PC-9 (cell line): Measurements from ENCODE around the gene CROCC2. TPM values are rescaled to one million over a fixed set of nuclear protein-coding genes. Genes with fewer than 3 reads are reported as not detected.

ENCODE experiments used
- BruUV-seq: library from RNA; stranded (reverse); fragments of 400-500 nt; replicated peaks from 2 replicates; lab custom pipeline; 2021; lab: Mats Ljungman, UMichigan
- CTCF ChIA-PET: fragments of 300-600 bp; sonication (Branson Sonifier 250); formaldehyde crosslinking; loops from one replicate; lab custom pipeline; 2022; ENCODE audit warnings: antibody characterized with exemption; lab: Charles Lee
- POLR2A ChIA-PET: fragments of 300-600 bp; sonication (Branson Sonifier 250); formaldehyde crosslinking; loops from one replicate; lab custom pipeline; 2022; ENCODE audit warnings: antibody characterized with exemption; ENCODE audit not compliant: unreplicated experiment; lab: Charles Lee
- DNase-seq, 2 experiments: peaks; one replicate each; pipeline versions ENCODE4 v3.0.0 to v3.0.0-alpha.2; 2015 to 2022; ENCODE audit warnings: mixed read lengths in 1 of 2
- H2AFZ ChIP-seq: fragments of 200-600 bp; sonication (generic); 2 replicates; pipeline ENCODE4 v1.8.1; 2017; ENCODE audit warnings: antibody characterized with exemption
- H3F3A ChIP-seq: fragments of 200-600 bp; sonication (generic); 2 replicates; pipeline ENCODE4 v1.8.1; 2017; ENCODE audit warnings: antibody characterized with exemption, mild to moderate bottlenecking, low read depth; ENCODE audit not compliant: insufficient read depth
- H3K27ac ChIP-seq: fragments of 200-600 bp; sonication (generic); 2 replicates; pipeline ENCODE4 v1.6.1; 2016; ENCODE audit warnings: mixed run types
- H3K27me3 ChIP-seq: fragments of 200-600 bp; sonication (generic); 2 replicates; pipeline ENCODE4 v1.6.1; 2016; ENCODE audit warnings: low read depth, mixed run types; ENCODE audit not compliant: insufficient read depth
- H3K36me3 ChIP-seq: fragments of 200-600 bp; sonication (generic); 2 replicates; pipeline ENCODE4 v1.6.1; 2016; ENCODE audit warnings: low read depth, mixed run types
- H3K4me1 ChIP-seq: fragments of 200-600 bp; sonication (generic); replicated peaks from 2 replicates; pipeline ENCODE4 v1.6.1; 2016; ENCODE audit warnings: mixed run types; ENCODE audit not compliant: insufficient read depth
- H3K4me2 ChIP-seq: fragments of 200-600 bp; sonication (generic); 2 replicates; pipeline ENCODE4 v1.6.1; 2017; ENCODE audit warnings: mixed run types
- H3K4me3 ChIP-seq: fragments of 200-600 bp; sonication (generic); 2 replicates; pipeline ENCODE4 v1.6.1; 2016; ENCODE audit warnings: mixed run types
- H3K79me2 ChIP-seq: fragments of 200-600 bp; sonication (generic); 2 replicates; pipeline ENCODE4 v1.6.1; 2017; ENCODE audit warnings: low read depth, mixed run types
- H3K9me2 ChIP-seq: fragments of 200-600 bp; sonication (generic); 2 replicates; pipeline ENCODE4 v1.8.1; 2017; ENCODE audit warnings: mild to moderate bottlenecking; ENCODE audit not compliant: insufficient read depth
- H3K9me3 ChIP-seq: fragments of 200-600 bp; sonication (generic); 2 replicates; pipeline ENCODE4 v1.8.1; 2016; ENCODE audit warnings: low read depth; ENCODE audit not compliant: insufficient read depth
- H4K20me1 ChIP-seq: fragments of 200-600 bp; sonication (generic); 2 replicates; pipeline ENCODE4 v1.8.1; 2017; ENCODE audit not compliant: insufficient read depth
- CTCF ChIP-seq: fragments of 200-600 bp; sonication (generic); conservative IDR thresholded peaks from 2 replicates; pipeline ENCODE4 v1.6.1; 2017; ENCODE audit warnings: mixed run types, antibody characterized with exemption, mild to moderate bottlenecking, moderate library complexity
- EZH2 ChIP-seq: fragments of 200-600 bp; sonication (generic); IDR thresholded peaks from 2 replicates; pipeline ENCODE4 v1.8.0; 2017; ENCODE audit warnings: antibody characterized with exemption, low read depth
- intact Hi-C: fragments of 100-400 bp; cut with micrococcal nuclease; formaldehyde crosslinking; loops from one replicate; pipeline ENCODE4 v1.10.0; 2022; ENCODE audit not compliant: unreplicated experiment
- total RNA-seq: library from RNA; stranded (reverse); gene quantifications from 2 replicates; pipeline ENCODE4 v1.2.3, GENCODE V29; 2021

The CROCC2 gene
- total RNA-seq, 1 experiment from 2014 or later, result not detected

GRCh38 chr2:240936106-240936505, 30.0 kb downstream of the CROCC2 start:
- no peak for TF ChIP-seq CTCF
- TF ChIP-seq EZH2, result no peak
- ChIA-PET CTCF (no interaction called here), POLR2A (interaction anchor here (0.6 kb wide), 1 partner anchor 651 kb away, joined by 15 read pairs; no protein-coding TSS in a partner anchor)
- no TSS peak for BruUV-seq
- H3K79me2 ChIP-seq, result no peaks in the 10 kb centered on the region
- no peak overlapping the region for H3K4me2 ChIP-seq
- DNase-seq, result no peak
- H3K4me3 ChIP-seq, result no peak overlapping the region
- no peaks in the 10 kb centered on the region; the same call in 1 of the 2 replicates for H3K9me3 ChIP-seq
- H3K36me3 ChIP-seq, result no peaks in the 10 kb centered on the region
- H3F3A ChIP-seq, result no peaks in the 10 kb centered on the region
- no peak overlapping the region for H2AFZ ChIP-seq
- no peaks in the 10 kb centered on the region for H3K9me2 ChIP-seq
- no peak overlapping the region for H3K27ac ChIP-seq
- H3K27me3 ChIP-seq, result peaks cover 58% of the 10 kb centered on the region
- intact Hi-C loops, result no loop called here
- no peaks in the 10 kb centered on the region for H4K20me1 ChIP-seq
- 0 out of 2 replicates have a peak, but pooled peaks cover 7% of the 10 kb centered on the region for H3K4me1 ChIP-seq

- no peaks in the 10 kb centered on the region for H3K9me3 ChIP-seq
- no peak overlapping the region for H3K4me3 ChIP-seq
- BruUV-seq, result no TSS peak
- H3K27me3 ChIP-seq, result peaks cover 38% of the 10 kb centered on the region
- no peaks in the 10 kb centered on the region for H3K4me1 ChIP-seq
- no peaks in the 10 kb centered on the region for H3F3A ChIP-seq
- no peak for DNase-seq
- intact Hi-C loops, result no loop called here
- no peaks in the 10 kb centered on the region for H3K9me2 ChIP-seq
- TF ChIP-seq CTCF (no peak), EZH2 (no peak)
- ChIA-PET POLR2A (interaction anchor here (0.6 kb wide), 1 partner anchor 64 kb away, joined by 3 read pairs; no protein-coding TSS in a partner anchor), CTCF (no interaction called here)
- H3K27ac ChIP-seq, result no peak overlapping the region
- no peak overlapping the region for H3K4me2 ChIP-seq
- no peaks in the 10 kb centered on the region for H4K20me1 ChIP-seq
- H3K36me3 ChIP-seq, result no peaks in the 10 kb centered on the region
- H3K79me2 ChIP-seq, result no peaks in the 10 kb centered on the region
- no peak overlapping the region for H2AFZ ChIP-seq
Observed at GRCh38 chr2:240946046-240946445, 39.9 kb downstream of the CROCC2 start.

GRCh38 chr2:240946654-240947053, 40.5 kb downstream of the CROCC2 start:
- peak; percentile 46 to 67 for DNase-seq

More at GRCh38 chr2:240946654-240947053, 40.5 kb downstream of the CROCC2 start:
- Histone ChIP-seq H3K27ac (no peak overlapping the region), H3K4me2 (no peak overlapping the region), H3K27me3 (peaks cover 38% of the 10 kb centered on the region), H4K20me1 (no peaks in the 10 kb centered on the region), H3K4me1 (no peaks in the 10 kb centered on the region), H3K9me3 (no peaks in the 10 kb centered on the region), H3K36me3 (no peaks in the 10 kb centered on the region), H2AFZ (no peak overlapping the region), H3K79me2 (no peaks in the 10 kb centered on the region), H3K4me3 (no peak overlapping the region), H3F3A (no peaks in the 10 kb centered on the region), H3K9me2 (no peaks in the 10 kb centered on the region)
- TF ChIP-seq CTCF (no peak), EZH2 (no peak)
- intact Hi-C loops, result no loop called here
- ChIA-PET POLR2A (no interaction called here), CTCF (no interaction called here)
- BruUV-seq, result no TSS peak
